ENCODE measurements around the gene CYP4A22.
"Not testable (repeated sequence)": the region's sequence is repeated elsewhere in the genome, so short reads cannot be mapped to it uniquely, and the experiment has no call there.

CYP4A22 gene

GRCh38 chr1:47128221-47128620, 9.0 kb upstream of the CYP4A22 start:
- no peak for TF ChIP-seq CTCF (conservative IDR thresholded peaks at IDR 0.05; ENCODE audit: control insufficient read depth, insufficient read depth, low read depth, low read length)
- DNase-seq (ENCODE audit: low read depth), result no peak
- no peak overlapping the region for H3K4me3 ChIP-seq (ENCODE audit: control insufficient read depth, low read depth, low read length)

- not testable (repeated sequence) for H3K4me3 ChIP-seq (ENCODE audit: control insufficient read depth, low read depth, low read length); DNase-seq (ENCODE audit: low read depth)
These were observed 8.4 kb upstream of the CYP4A22 start for GRCh38 chr1:47128854-47129253.

GRCh38 chr1:47129489-47130230, 7.6 kb upstream of the CYP4A22 start:
- DNase-seq (ENCODE audit: low read depth); H3K4me3 ChIP-seq (ENCODE audit: control insufficient read depth, low read depth, low read length): not testable (repeated sequence)

GRCh38 chr1:47132665-47133064, 4.6 kb upstream of the CYP4A22 start:
- H3K4me3 ChIP-seq (ENCODE audit: control insufficient read depth, low read depth, low read length); DNase-seq (ENCODE audit: low read depth): not testable (repeated sequence)

GRCh38 chr1:47137925-47138615, 829 bp downstream of the CYP4A22 start:
- no peak for TF ChIP-seq CTCF (conservative IDR thresholded peaks at IDR 0.05; ENCODE audit: control insufficient read depth, insufficient read depth, low read depth, low read length)
- no peak for DNase-seq (ENCODE audit: low read depth)
- no peak overlapping the region for H3K4me3 ChIP-seq (ENCODE audit: control insufficient read depth, low read depth, low read length)

- DNase-seq (ENCODE audit: low read depth); H3K4me3 ChIP-seq (ENCODE audit: control insufficient read depth, low read depth, low read length): not testable (repeated sequence)
These were observed 3.1 kb downstream of the CYP4A22 start for GRCh38 chr1:47140358-47140757.

- H3K4me3 ChIP-seq (ENCODE audit: control insufficient read depth, low read depth, low read length); DNase-seq (ENCODE audit: low read depth): not testable (repeated sequence)
- TF ChIP-seq CTCF (conservative IDR thresholded peaks at IDR 0.05; ENCODE audit: control insufficient read depth, insufficient read depth, low read depth, low read length), result peak; percentile 8
These were observed 6.4 kb downstream of the CYP4A22 start for GRCh38 chr1:47143654-47144053.

- not testable (repeated sequence) for H3K4me3 ChIP-seq (ENCODE audit: control insufficient read depth, low read depth, low read length); DNase-seq (ENCODE audit: low read depth)
These were observed 9.3 kb downstream of the CYP4A22 start for GRCh38 chr1:47146495-47146894.

- no peak overlapping the region for H3K4me3 ChIP-seq (ENCODE audit: control insufficient read depth, low read depth, low read length)
- no peak for DNase-seq (ENCODE audit: low read depth)
- no peak for TF ChIP-seq CTCF (conservative IDR thresholded peaks at IDR 0.05; ENCODE audit: control insufficient read depth, insufficient read depth, low read depth, low read length)
These were observed 10.0 kb downstream of the CYP4A22 start for GRCh38 chr1:47147047-47147785.

GRCh38 chr1:47149162-47149561, 11.9 kb downstream of the CYP4A22 start:
- DNase-seq (ENCODE audit: low read depth); H3K4me3 ChIP-seq (ENCODE audit: control insufficient read depth, low read depth, low read length): not testable (repeated sequence)

GRCh38 chr1:47156457-47156856, 19.2 kb downstream of the CYP4A22 start:
- H3K4me3 ChIP-seq (ENCODE audit: control insufficient read depth, low read depth, low read length); DNase-seq (ENCODE audit: low read depth): not testable (repeated sequence)

- DNase-seq (ENCODE audit: low read depth); H3K4me3 ChIP-seq (ENCODE audit: control insufficient read depth, low read depth, low read length): not testable (repeated sequence)
These were observed 20.7 kb downstream of the CYP4A22 start for GRCh38 chr1:47157957-47158356.

Data from fibroblast of mammary gland (primary cell).